ENCODE data around the gene OR8G1.

DNA sequence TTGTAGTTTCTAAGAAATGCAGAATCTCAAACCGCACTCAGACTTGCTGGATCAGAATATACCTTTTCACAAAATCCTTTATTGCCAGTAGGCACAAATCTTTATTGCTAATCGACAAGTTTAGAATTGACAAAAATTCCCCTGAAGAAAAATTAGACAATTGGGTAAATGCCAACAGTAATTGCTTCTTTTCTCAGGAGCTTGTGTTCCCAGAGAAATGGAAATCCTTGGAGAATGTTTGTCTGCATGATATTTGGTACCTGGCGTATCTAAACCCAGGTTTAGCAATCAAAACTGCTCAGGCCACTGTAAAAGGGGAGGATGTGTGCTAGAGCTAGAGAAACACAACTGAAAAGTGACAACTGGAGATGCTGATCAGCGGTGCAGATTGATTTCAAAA, 15.2 kb downstream of the OR8G1 start, which contains the start of gene OR8G5:
- TF ChIP-seq, protein P1, sequence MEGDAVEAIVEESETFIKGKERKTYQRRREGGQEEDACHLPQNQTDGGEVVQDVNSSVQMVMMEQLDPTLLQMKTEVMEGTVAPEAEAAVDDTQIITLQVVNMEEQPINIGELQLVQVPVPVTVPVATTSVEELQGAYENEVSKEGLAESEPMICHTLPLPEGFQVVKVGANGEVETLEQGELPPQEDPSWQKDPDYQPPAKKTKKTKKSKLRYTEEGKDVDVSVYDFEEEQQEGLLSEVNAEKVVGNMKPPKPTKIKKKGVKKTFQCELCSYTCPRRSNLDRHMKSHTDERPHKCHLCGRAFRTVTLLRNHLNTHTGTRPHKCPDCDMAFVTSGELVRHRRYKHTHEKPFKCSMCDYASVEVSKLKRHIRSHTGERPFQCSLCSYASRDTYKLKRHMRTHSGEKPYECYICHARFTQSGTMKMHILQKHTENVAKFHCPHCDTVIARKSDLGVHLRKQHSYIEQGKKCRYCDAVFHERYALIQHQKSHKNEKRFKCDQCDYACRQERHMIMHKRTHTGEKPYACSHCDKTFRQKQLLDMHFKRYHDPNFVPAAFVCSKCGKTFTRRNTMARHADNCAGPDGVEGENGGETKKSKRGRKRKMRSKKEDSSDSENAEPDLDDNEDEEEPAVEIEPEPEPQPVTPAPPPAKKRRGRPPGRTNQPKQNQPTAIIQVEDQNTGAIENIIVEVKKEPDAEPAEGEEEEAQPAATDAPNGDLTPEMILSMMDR (IDR thresholded peaks at IDR 0.05) = no peak
- TF ChIP-seq EZH2 (IDR thresholded peaks at IDR 0.05; ENCODE audit: borderline replicate concordance, insufficient read depth, low read depth, low read length, poor library complexity, severe bottlenecking) = no peak
